Fibroblast of mammary gland (primary cell): ENCODE measurements around the gene SCN8A.

Experiments
- DNase-seq: peaks from one replicate; pipeline ENCODE4 v3.0.0-alpha.2; 2010; ENCODE audit warnings: low read depth
- H3K4me3 ChIP-seq: 2 replicates; pipeline ENCODE4 v1.5.1; 2011; ENCODE audit warnings: low read depth, mild to moderate bottlenecking, low read length, moderate library complexity; ENCODE audit not compliant: control insufficient read depth
- TF ChIP-seq, protein P1 (sequence below): conservative IDR thresholded peaks from 2 replicates; pipeline ENCODE4 v1.5.1; 2011; ENCODE audit warnings: low read depth, low read length, inconsistent platforms; ENCODE audit not compliant: control insufficient read depth, insufficient read depth

The SCN8A gene

DNA sequence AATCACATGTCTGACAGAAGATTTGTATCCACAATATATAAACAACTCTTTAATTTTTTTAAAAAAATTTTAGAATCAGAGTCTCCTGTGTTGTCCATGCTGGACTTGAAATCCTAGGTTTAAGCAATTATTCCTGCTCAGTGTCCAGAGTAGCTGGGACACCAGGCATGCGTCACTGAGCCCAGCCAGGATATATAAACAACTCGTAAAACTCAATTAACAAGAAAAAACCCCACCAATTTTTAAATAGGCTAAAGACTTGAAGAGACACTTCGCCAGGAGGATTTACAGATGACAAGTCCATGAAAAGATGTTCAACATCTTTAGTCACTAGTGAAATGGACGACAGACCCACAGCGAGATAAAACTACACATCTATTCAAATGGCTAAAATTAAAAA, 2.0 kb upstream of the SCN8A start:
- H3K4me3 ChIP-seq = no peak overlapping the region
- TF ChIP-seq, protein P1, sequence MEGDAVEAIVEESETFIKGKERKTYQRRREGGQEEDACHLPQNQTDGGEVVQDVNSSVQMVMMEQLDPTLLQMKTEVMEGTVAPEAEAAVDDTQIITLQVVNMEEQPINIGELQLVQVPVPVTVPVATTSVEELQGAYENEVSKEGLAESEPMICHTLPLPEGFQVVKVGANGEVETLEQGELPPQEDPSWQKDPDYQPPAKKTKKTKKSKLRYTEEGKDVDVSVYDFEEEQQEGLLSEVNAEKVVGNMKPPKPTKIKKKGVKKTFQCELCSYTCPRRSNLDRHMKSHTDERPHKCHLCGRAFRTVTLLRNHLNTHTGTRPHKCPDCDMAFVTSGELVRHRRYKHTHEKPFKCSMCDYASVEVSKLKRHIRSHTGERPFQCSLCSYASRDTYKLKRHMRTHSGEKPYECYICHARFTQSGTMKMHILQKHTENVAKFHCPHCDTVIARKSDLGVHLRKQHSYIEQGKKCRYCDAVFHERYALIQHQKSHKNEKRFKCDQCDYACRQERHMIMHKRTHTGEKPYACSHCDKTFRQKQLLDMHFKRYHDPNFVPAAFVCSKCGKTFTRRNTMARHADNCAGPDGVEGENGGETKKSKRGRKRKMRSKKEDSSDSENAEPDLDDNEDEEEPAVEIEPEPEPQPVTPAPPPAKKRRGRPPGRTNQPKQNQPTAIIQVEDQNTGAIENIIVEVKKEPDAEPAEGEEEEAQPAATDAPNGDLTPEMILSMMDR = no peak
- DNase-seq = no peak

DNA sequence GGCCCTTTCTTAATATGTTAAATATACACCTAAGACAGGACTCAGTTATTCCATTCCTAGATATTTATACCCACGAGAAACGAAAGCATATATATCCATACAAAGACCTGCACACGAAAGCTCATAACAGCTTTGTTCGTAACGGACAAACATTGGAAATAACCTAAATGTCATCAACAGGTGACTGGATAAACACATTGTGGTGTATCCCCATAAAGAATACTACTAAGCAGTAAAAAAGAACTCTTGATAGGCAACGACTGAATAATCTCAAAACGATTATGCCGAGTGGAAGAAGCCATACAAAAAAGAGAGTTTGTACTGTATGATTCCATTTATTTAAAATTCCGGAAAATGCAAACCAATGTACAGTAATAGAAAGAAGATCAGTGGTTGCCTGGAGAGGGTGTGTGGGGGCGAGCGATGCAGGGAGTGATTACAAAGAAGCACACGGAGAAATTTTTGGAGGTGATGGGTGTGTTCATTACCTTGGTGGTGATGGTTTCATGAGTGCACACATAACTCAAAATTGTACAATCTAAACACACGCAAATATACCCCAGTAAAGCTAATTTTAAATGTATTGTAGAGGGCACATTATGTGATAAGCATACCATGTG, 1.4 kb upstream of the SCN8A start:
- no peak overlapping the region for H3K4me3 ChIP-seq
- DNase-seq = no peak
- TF ChIP-seq, protein P1 = no peak

DNA sequence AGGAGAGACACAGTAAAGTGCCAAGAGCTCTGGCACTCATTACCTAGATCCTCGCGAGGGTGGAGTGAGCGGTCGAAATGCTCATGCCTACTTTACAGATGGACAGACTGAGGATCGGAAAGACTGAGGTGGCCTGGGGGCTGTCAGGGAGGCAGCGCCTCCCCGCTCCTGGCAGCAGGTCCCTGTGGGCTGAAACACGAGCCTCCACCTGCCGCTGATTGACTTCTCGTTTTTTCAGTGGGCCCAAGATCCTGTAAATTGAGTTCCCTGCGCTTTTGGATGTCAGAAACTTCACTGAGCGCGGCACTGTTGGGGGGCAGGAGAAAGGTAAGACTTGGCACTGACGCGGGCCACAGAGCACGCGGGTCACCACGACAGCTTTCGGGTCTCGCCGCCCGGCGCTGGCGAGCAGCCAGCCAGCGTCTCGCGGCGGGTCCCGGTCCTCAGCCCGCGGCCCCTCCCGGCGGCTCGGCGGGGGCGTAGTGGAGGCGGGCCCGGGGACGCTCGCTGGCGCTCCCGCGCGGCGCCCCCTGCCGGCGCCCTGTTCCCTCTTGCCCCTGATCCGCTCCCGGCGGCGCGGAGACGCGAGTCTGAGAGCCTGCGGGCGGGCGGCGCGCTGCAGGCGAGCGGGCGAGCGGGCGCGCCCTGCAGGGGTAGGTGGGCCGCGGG, 552 bp upstream of the SCN8A start:
- H3K4me3 ChIP-seq = peak overlapping the region; percentile 58
- DNase-seq = peak; percentile 64
- TF ChIP-seq, protein P1 = peak; percentile 25

DNA sequence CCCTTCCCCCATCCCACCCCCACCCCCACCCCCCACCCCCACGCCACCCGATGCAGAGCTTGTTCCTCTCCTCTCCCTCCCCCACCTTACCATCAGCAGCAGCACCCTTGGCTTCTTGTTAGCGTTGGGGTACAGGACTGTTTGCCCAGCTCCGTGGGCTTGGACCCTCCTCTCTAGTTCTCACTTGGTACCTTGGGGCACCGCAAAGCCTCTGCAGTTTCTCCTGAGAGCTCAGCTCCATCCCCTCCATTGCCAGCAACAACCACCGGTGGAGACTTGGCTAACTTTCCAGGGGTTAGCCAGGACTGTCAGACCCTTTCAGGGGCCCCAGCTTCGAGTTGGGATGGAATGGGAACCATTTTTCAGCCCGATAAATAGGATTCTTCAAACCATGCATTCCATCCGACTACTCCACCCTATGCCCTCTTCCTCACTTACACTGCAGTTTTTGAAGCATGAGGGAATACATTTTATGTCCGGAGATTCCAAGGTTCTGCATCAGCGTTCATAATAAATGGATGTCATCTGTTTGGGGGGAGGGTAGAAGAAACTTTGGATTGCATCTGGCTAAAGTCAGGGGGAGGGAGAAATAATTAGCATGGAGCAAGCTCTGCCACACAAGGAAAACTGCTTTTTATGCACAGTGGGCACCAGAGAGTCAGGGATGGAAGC, 1.1 kb downstream of the SCN8A start:
- DNase-seq = peak; percentile 70

DNA sequence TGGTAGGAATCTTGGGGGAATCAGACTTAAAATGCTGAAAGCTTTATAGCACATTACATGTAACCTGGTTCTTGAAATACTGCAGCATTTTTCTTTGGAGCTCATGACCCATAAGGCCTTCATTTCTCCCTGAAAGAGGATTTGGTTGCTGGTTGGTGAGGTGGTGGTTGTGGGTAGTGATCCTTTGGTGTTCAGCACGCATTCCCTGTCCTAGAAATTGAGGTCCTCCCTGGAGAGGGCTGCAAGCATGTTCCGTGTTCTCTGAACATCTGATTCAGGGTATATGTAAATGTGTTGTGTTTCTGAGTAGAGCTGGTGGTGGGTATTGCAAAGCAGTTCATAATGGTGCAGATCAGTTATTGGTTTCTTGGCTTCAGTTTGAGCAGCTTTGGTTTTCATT, 2.0 kb downstream of the SCN8A start:
- H3K4me3 ChIP-seq = no peak overlapping the region
- TF ChIP-seq, protein P1 = no peak
- no peak for DNase-seq

More for the DNA sequence above, 1.1 kb downstream of the SCN8A start:
- H3K4me3 ChIP-seq = peak overlapping the region; percentile 68
- TF ChIP-seq, protein P1 = no peak

DNA sequence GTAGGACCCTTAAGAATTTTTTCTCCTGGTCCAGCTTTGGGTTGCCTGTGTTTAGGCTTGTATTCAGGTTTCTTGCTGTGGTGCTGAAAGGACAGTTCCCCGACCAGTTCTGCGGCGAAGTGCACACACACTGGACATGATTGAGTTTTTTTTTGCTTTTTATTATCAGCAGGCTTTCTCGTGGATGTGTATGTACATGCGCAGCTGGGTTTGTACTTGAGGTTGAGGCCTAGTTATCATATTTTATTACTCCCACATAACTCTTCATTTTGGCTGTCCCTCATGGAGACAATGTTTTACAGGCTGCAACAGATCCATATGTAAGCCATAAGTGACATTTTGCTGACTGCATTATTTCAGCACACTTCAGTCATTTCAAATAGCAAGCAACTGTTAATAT, 2.5 kb downstream of the SCN8A start:
- TF ChIP-seq, protein P1 = no peak
- DNase-seq = peak; percentile 62
- no peak overlapping the region for H3K4me3 ChIP-seq
